GM18873 (cell line): ENCODE measurements around the gene ANO7.

ENCODE experiments used
- ATAC-seq: cut with Tn5 transposase; IDR thresholded peaks from one replicate; pipeline ENCODE4 v1.9.1; 2021; ENCODE audit warnings: mild to moderate bottlenecking, moderate library complexity, moderate number of reproducible peaks; ENCODE audit not compliant: unreplicated experiment, low FRiP score

Gene ANO7

DNA sequence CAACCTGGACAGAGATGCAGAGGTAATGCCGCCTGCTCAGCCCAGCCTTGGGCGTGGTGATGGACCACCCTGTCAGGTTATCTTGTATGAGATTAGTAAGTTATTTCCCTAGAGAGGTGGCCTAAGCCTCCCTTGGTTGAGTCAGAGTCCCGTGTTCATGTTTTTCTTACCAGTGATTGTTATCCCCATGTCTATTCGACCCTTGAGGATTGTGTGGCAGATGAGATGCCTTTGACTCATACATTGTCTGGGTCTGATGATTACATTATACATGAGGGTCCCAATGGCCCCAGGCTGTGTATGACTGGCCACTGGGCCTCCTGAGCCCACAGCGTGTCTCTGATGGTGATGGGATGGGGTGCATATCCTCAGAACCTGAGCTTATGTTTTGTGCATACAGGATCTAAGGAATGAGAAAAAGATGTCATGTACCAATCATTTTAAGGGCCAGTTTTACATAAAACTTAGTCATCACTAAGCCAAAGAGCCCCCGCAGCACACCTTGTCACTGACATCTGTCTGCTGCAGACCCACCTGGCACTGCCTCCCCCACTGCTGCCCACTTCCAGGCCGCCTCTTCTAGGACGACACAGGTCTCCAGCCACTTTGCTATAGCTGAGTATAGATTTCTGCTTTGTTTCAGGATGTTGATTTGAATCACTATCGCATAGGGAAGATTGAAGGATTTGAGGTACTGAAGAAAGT, 30.5 kb upstream of the ANO7 start:
- no peak for ATAC-seq

DNA sequence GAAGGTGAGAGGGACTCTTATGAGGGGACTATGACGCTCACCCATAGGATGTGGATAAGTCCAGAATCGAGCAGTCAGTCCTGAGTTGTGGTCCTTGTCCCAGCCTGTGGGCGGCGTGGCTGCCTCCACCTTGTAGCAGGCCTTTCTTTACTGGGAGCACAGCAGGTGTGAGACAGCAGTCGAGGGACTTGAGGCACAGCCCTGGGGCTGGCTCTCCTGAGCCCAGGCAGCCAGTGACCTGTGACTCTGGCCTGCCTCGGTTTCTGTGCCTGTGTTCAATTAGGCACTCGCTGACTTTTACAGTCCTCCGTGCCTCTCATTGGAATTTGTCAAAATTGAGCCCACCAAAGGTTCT, 30.0 kb upstream of the ANO7 start:
- no peak for ATAC-seq

DNA sequence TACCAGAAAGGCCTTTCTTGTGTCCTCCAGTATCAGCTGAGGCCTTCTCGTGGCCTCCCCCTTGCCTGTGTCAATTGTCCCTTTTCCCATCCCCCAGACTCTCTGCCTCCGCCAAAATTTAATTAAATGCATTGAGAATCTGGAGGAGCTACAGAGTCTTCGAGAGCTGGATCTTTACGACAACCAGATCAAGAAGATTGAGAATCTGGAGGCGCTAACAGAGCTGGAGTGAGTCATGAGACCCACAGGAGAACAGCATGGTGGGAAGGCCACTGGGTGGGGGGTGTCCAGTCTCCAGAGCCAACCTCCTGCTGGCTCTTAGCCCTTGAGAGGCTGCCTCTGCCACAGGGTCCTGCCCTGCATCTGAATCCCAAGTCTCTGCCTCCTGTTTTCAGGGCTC, 29.4 kb upstream of the ANO7 start:
- no peak for ATAC-seq

DNA sequence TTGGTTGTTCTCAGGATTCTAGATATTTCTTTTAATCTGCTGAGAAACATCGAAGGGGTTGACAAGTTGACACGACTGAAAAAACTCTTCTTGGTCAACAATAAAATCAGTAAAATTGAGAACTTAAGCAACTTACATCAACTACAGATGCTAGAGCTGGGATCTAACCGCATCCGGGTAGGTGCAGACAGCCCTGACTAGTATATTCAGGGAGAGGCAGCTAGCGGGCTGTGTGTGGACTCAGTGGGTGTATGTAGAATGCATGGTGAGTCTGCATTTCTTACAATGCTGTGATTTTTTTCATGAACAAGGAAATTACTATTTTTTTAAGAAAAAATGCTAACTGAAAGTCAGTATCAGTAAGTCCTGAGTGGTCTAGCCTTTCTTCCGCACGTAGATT, 28.2 kb upstream of the ANO7 start:
- ATAC-seq = no peak

DNA sequence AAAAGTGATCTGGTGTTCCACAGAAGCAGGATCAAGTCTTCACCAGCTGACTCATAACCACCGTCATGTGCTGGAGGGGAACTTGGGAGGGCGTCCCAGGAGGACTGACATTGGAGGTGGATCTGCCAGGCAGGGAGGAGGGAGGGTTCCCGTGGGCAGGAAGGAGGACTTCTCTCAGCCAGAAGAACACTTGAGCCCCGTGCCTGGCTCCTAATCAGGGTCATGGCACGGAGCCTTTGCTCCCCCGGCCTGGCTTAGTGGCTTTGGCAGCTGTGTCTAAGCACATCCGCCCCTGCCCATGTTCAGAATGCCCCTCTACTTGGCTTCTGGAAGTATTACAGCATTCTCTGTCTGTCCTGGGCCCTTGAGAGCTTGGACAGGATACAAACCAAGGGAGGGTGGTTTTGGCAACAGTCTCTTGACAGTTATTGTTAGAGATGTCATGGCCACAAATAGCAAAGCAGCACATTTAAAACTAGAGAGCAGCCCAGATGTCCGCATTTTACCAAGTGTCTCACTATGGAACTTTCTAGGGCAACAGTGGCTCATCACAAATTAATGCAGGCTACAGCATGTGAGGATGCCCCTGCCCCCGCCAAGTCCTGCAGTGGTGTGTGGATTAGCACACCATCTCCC, 26.7 kb upstream of the ANO7 start:
- ATAC-seq = no peak

DNA sequence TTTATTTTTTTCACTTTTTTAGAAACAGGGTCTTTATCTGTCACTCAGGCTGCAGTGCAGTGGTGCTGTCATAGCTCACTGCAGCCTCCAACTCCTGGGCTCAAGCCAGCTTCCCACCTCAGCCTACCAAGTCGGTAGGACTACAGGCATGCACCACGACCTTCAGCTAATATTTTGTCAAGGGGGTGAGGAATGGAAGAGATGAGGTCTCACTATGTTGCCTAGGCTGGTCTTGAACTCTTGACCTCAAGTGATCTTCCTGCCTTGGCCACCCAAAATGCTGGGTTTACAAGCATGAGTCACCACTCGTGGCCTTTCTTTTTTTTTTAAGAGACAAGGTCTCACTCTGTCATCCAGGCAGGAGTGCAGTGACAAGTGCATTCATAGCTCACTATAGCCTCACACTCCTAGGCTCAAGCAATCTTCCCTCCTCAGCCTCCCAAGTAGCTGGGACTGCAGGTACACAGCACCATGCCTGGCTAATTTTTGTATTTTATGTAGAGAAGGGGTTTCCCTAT, 24.8 kb upstream of the ANO7 start:
- ATAC-seq = no peak

DNA sequence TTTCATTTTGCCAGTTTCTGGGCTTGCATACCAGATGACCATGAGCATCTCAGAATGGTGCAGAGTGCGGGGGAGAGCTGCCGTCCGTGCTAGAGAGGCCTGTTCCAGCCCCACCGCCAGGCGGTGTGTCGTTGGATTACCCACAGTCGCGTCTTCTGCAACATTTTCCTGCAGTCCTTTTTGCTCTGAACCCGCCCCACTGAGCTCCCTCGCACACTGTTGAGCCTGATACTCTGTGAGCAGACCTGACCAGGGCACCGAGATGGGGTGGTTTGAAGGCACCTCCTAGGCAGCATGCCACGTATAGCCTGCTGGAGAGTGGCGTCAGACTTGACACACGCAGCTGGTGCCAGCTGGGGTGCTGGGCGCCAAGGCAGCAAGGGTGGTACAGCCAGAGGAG, 20.1 kb upstream of the ANO7 start:
- no peak for ATAC-seq

DNA sequence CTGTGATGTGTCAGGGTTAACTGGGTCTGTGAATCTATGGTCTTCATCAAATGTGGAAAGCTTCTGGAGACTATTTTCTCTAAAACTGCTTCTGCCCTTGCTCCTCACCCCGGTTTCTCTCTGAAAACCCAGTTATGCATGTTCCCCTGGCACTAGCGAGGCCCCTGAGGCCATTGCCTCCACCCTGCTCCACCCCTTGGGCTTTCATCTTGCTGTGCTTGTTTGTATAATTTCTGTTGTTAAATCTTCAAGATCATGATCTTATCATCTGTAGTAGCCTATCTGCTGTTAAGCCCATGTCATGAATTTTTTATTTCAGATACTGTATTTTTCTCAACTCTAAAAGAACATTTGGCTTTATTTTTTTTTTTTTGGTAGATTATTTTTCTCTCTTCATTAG, 14.9 kb upstream of the ANO7 start:
- no peak for ATAC-seq

DNA sequence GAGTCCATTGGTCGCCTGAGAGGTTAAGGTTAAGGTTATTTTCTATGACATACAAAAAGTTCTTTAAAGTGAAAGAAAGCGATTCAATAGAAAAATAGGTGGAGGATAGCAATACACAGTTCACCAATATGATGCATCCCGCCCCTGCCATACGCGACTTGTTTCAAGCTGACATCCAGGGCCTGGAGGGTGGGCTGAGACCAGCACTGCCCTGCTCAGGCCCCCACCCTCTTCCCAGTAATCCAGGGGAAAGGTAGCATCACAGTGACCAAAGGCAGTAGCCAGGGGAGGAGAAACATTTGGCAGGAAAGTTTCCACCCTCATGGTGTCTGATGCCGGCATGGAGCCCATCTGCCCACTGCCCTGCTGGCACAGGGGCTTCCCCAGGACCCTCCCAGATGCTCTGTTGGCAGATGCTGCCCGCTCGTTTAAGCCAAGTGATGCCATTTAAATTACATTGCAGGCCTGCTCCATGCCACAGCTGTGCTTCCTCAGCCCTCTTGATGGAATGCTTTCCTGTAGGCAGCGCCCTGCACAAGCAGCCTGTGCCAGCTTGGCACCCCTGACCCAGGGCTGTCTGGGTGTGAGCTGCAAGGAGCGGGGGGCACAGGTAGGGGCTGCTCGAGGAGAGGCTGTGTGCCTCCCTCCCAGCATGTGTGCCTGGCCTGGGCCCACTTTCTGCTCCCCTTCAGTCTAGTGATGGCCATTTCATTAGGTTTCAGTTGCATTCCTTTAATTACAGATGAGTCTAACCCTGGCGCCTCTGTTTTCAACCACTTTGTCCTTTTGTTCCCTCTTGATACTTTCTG, 10.7 kb upstream of the ANO7 start:
- no peak for ATAC-seq

DNA sequence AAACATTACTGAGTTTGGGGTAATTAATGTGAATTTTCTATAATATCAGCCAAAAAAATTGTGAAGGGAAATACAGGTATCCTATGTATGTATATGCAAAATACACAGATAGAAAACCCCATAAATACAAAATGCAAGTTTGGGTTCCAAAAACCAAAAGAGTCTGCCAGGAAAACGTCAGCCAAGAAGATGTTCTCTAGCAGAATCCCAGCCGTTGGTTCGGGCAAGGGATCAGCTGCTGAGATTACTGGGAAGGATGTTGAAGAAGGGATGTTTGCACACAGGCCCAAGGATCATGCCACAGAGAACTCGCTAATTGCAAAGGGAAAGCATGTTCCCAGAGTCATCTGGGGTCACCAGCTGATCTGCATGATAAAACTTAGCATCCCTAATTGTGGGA, 9.5 kb upstream of the ANO7 start:
- no peak for ATAC-seq

DNA sequence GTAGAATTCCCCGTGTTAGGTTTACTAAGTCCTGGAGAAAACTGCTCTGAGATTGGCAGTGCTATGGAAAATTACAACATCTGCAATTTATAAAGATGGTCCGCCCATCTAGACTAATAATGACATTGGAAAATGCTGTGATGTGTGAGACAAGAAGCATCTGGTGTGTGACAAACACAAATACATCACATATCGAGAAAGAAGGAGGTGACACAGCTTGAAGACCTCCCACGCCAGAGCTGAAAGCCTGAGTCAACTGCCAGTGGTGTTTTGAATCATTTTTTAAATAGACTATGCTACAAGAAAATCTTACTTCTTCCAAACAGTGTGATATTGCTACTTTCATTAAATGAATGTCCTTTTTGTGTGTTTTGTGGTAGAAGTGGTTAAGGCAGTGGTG, 8.6 kb upstream of the ANO7 start:
- no peak for ATAC-seq

DNA sequence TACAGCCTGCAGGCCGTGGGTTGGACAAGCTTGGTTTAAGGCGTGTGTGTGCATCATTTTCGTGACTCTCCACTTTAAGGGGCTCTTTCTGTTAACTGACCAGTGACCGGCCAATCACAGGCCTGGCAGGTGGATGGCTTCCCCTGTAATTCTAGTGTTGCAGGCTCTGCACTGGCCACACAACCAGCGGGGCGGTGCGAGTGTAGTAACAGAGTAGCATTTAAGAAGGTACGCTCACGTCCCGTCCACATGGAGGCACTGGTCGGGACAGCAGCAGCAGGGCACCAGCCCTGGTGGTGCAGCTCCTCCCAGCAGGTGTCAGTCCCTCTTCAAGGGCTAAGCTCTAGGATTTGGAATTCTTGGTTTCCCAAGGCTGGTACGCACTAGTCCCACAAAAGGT, 8.0 kb upstream of the ANO7 start:
- no peak for ATAC-seq

DNA sequence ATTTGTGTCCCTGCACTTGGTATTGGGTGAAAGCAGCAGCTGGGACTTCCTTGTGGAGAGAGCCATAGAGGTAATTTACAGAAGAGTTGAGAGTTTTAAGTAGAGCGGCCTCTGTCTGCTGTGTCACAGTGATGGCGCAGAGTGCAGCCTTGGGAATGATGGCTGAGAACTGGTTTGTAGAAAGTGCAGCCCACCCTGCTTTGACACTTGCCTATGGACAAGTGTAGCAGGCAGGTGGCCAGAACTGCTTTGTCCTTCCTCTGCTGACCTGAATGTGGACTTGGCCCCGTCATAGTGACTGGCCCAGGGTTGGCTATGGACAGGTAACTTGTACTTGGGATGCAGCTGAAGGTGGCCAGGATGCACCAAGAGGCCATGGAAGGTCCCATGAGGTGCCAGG, 6.4 kb upstream of the ANO7 start:
- ATAC-seq = no peak

DNA sequence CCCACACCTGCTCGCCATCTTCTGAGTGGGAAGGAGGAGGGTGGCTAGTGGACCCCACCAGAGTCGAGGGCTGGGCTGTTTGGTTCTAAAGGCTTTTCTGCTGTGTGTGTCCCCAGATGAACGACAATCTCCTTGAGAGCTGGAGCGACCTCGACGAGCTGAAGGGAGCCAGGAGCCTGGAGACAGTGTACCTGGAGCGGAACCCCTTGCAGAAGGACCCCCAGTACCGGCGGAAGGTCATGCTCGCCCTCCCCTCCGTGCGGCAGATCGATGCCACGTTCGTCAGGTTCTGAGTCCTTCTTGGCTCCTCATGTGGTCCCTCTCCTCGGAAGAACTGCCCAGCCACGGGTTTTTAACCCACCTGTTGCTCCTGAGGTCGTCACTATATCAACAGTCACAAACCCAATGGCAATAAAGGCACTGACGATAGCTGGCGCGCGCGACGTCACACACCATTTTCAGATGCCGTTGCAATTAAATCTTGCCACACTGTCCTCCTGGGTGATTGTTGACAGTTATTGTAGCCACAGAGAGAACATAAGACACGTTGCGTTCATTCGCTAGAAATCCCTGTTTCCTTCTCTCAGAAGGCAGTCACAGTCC, 5.8 kb upstream of the ANO7 start:
- no peak for ATAC-seq

DNA sequence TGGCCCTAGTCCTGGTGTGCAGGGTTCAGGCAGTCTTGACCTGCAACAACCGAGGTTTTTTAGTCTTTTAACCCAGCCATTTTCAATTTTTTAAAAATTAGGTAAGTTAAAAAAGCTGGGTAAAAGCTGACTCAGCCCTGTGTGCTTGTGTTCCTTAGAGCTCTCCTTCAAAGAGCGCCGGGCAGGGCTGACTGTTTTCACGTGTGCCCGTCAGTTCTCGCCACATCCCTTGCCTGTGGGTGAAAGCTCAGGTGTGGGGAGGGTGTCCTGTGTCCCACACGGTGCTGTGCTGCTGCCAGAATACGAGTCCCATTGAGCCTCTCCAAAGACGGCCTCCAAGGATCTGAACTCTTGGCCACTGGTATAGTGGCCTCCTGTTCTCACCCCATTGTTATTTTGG, 5.3 kb upstream of the ANO7 start:
- no peak for ATAC-seq

DNA sequence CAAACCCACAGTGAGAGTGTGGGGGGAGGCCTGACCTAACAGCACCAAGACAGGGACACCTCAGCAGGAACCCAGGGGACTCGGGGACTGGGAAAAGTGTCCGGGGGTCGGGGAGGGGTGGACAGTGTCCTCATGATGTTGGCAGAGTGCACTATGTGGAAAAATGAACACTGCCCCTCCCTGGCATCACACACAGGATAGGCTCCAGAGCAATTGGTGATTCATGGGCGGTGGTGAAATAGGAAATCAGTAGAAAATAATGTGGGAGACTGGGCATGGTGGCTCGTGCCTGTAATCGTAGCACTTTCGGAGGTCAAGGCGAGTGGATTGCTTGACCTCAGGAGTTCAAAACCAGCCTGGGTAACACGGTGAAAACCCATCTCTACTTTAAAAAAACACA, 3.6 kb upstream of the ANO7 start:
- ATAC-seq = no peak

DNA sequence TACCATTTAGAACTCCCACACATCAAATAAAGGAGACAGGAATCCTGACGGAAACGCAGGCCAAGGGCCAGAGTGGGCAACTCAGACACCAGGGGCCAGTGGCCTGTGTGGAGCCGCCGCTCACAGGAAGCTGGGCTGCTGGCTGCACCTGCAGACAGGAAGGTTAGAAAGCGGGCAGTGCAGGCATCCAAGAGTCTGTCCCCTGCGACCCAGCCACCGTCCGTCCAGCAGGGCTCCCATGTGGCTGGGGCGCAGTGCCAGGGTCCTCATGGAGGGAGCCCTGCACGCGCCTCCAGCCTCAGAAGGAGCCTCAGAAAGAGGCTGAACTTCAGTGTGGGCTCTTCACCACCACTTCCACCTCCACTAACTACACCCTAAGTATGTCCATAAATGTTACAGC, 2.5 kb upstream of the ANO7 start:
- ATAC-seq = no peak

DNA sequence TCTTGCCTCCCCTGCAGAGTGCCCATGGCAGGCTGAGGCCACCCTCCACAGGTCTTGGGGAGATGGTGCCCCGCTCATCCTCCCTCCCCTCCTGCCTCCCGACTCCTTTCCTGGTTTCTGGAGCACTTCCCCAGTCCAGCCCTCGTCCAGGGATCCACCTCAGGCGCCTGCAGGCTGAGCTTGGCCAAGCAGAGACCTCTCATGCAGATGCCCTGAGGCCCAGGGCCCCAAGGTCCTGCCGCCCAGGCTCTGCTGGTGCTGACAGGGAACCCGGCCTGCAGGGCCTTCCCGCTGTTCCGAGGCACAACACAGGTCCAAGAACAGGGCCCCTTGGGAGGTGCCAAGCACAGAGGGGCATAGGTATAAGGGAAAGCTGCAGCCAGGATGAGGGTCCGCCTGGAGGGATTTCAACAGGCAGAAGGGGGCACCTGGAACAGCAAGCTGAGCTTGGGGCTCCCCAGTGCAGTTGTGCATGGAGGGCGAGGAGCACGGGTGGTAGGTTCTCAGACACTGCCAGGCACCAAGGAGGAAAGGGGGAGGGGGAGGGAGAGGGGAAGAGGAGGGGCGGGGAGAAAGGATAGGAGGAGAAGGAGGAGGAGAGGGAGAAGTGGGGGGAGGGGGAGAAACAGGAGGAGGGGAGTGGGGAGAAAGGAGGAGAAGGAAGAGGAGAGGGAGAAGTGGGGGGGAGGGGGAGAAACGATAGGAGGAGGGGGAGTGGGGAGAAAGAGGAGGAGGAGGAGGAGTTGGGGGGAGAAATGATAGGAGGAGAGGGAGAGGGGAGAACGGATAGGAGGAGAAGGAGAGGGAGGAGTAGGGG, 1.2 kb upstream of the ANO7 start:
- ATAC-seq = no peak

DNA sequence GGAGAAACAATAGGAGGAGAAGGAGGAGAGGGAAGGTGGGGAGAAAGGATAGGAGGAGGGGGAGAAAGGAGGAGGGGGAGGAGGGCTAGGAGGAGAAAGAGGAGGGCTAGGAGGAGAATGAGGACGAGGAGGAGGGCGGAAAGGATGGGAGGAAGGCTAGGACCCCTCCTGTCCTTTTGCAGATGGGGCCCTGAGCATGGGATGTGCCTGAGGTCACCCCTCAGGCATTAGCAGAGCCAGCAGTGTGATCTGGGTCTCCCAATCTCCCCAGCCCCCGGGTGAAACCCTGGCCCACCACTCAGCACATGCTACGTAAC, 601 bp upstream of the ANO7 start:
- ATAC-seq = no peak

DNA sequence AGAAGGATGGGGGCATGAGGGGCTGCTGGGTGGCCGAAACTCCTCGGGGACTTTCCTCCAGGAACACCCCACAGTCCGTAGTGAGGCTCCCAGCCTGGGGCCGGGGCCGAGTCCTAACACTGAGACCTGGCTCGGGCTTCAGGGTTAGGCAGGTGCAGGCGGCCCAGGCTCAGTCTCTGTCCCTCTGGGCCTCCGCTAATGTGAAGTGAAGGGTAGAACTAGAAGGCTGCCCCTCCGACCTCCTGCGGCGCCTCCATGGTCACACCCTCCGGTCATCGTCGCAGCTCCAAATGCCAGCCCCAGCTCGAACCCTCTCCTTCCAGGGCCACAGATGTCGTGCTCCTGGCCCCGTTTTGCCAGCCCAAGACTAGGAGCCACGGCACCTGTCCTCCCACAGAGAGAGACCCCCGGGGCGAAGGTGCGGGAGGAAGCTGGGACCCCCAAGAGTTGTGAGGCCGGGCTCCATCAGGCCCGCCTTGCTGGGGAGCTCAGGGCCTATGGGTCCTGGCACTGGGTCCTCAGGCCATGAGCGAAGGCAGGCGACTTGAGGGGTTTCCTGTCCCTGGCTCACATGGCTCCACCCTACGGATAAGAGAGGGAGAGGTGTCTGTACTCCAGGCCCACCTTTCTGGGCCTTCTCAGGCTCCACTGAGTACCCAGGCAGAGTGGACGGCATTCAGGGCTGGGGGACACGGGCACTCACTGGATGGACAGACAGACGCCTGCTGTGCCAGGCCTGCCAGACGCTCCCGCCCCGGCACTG, 797 bp downstream of the ANO7 start:
- ATAC-seq = no peak
